ENCODE measurements around the gene TRAF3IP3. TPM values are rescaled to one million over a fixed set of nuclear protein-coding genes. Genes with fewer than 3 reads are reported as not detected.

The TRAF3IP3 gene
- total RNA-seq, 1 donor from 2014 or later = not detected

DNA sequence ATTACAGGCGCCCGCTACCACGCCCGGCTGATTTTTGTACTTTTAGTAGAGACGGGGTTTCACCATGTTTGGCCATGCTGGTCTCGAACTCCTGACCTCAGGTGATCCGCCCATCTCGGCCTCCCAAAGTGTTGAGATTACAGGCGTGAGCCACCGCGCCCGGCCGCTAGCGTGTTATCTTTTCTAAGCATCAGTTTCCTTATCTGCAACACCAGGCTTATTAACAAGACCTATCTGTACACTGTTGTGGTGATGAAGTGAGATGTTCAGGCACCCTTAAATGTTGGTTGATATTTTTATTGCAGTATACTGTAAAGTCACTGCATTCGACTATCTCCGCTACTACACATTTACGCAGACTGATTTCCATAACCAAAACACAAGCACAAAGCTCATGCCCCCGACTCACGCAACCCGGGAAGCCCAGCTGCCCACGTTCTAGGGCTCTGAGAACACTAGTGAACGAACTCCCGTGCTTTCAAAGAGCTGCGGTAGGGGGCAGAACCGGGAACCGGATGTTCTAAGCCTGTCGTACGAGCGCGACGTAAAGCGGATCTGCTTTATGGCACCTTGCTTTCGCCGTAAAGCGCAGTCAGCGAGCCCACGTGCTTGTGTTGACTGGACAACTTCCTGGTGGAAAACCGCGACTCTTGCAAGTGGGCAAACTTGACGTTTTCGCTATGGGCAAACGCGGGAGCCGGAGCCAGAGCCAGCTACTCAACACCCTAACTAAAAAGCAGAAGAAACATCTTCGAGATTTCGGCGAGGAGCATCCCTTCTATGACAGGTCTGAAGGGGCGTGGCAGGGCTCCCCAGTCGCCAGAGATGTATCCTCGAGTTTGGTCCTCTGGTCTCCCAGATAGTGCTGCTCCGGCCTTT lies 71.8 kb downstream of the TRAF3IP3 start, which contains the start of gene UTP25:
UTP25 (plus strand) TSS at position 589 of the 879 bp plus-strand sequence; CDS start at position 681, 92 bp downstream.
- DNase-seq (ENCODE audit: low read depth) = peak; percentile 93

DNA sequence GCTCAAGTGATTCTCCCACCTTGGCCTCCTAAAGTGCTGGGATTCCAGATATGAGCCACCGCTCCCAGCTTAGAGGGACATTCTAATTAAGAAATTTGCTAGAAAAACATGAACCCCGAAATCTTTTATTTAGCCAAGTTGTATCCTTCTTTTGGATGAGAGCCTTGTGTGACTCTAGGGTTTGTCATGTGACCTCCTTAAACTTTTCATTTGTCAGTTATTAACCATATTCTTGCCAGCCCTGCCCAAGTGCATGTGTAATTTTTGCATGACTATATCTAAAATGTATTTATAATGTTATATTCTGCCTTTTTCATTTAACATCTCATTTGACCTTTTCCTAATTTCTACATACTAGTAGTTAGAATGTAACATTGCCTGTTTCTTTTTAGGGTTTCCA lies 73.9 kb downstream of the TRAF3IP3 start:
- no peak for DNase-seq (ENCODE audit: low read depth)

GRCh38 chr1:209830722-209831121 lies 74.9 kb downstream of the TRAF3IP3 start:
- no peak for DNase-seq (ENCODE audit: low read depth)

DNA sequence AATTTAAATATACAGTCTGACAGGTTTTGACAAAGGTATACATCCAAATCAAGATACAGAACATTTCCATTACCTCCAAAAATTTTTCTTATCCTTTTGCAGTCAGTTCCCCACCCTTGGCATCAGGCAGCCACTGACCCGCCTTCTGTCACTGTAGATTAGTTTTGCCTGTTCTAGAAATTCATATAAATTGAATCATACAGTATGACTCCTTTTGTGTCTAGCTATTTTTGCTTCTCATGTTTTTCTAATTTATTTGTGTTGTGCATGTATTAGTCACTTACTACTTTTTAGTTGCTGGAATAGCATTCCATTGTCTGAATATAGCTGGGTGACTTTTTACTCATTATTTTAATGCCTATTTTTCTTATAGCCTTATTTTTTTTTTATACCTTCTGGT lies 75.8 kb downstream of the TRAF3IP3 start:
- DNase-seq (ENCODE audit: low read depth) = no peak

Other genes with a start within 250 kb of the TRAF3IP3 start
- gene CAMK1G, start 172.3 kb upstream of the TRAF3IP3 start, total RNA-seq = 0.55 TPM in 1 of 2 replicates, not detected in the other
- 108 and 433 TPM in 2 replicates for gene LAMB3, start 103.6 kb upstream of the TRAF3IP3 start, total RNA-seq
- gene G0S2, start 80.6 kb upstream of the TRAF3IP3 start, total RNA-seq = 67.4 and 108 TPM in 2 replicates
- not detected in 2 replicates for gene HSD11B1, start 51.2 kb upstream of the TRAF3IP3 start, total RNA-seq
- gene C1orf74, start 28.5 kb downstream of the TRAF3IP3 start, total RNA-seq = 2.9 and 16.5 TPM in 2 replicates
- gene IRF6, start 50.1 kb downstream of the TRAF3IP3 start, total RNA-seq = 30.3 and 114 TPM in 2 replicates
- gene UTP25, start 71.9 kb downstream of the TRAF3IP3 start, total RNA-seq = 6.8 and 13.6 TPM in 2 replicates
- 10.8 and 14.2 TPM in 2 replicates for gene SYT14, start 182.2 kb downstream of the TRAF3IP3 start, total RNA-seq

Measured in renal cortical epithelial cell (primary cell).